Activated CD4-positive, alpha-beta T cell treated with anti-CD3 and anti-CD28 coated beads for 4 hours (primary cell): ENCODE data around the gene TMEM87A.
"Not testable (repeated sequence)": the region's sequence is repeated elsewhere in the genome, so short reads cannot be mapped to it uniquely, and the experiment has no call there.

ENCODE experiments used
- DNase-seq, 2 donors: peaks; one replicate each; pipeline ENCODE4 v3.0.0-alpha.2; 2020

TMEM87A gene, protein sequence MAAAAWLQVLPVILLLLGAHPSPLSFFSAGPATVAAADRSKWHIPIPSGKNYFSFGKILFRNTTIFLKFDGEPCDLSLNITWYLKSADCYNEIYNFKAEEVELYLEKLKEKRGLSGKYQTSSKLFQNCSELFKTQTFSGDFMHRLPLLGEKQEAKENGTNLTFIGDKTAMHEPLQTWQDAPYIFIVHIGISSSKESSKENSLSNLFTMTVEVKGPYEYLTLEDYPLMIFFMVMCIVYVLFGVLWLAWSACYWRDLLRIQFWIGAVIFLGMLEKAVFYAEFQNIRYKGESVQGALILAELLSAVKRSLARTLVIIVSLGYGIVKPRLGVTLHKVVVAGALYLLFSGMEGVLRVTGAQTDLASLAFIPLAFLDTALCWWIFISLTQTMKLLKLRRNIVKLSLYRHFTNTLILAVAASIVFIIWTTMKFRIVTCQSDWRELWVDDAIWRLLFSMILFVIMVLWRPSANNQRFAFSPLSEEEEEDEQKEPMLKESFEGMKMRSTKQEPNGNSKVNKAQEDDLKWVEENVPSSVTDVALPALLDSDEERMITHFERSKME

DNA sequence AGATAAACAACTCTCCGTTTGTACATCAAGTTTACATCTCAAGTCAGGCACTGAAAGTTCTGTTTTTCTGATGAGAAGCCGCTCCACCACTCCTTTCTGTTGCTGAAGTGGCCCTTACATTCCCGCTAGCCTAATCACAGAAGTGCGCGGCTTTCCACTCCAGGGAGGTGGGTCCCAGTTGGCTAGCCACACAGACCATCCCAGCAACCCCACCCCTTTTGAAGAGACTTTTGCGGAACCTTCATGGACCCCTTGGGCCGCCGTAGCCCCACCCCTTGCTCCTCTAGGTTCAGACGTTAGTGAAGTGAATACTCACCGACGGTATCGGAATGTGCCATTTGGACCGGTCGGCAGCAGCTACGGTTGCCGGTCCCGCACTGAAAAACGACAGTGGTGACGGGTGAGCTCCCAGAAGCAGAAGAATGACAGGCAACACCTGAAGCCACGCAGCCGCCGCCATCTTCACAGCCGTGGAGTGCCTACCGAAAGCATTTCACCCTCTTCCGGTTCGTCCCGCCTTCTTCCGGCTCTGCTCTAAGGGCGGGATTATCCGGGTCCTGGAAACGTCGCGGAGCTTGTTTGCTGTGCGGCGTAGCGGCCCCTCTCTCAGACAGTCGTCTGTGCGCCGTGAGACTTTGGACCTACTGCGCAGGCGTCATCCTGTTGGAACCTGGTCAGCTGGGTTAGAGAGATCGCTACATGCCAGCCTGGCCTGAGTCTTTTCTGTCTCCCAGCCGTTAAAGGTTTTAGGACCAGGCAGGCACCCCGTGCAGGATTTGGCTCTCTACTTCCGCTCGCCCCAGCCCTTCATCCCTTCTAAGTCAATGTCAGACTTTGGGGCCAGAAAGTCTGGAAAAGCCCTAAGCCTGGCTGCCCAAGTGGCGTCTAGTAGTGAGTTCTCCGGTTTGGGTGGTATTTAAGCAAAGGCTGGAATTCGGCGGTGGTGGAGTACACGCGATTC, at the start of gene TMEM87A, which contains the start of gene GANC:
Gene TMEM87A, minus strand, starts transcription at position 495 of the 961 bp plus-strand sequence. Its CDS starts 35 bp downstream, at position 460.
Gene GANC, plus strand, starts transcription at position 263 of the 961 bp plus-strand sequence. CDS start 1,281 bp downstream, outside the sequence.
- DNase-seq = peak; percentile 93 to 94

DNA sequence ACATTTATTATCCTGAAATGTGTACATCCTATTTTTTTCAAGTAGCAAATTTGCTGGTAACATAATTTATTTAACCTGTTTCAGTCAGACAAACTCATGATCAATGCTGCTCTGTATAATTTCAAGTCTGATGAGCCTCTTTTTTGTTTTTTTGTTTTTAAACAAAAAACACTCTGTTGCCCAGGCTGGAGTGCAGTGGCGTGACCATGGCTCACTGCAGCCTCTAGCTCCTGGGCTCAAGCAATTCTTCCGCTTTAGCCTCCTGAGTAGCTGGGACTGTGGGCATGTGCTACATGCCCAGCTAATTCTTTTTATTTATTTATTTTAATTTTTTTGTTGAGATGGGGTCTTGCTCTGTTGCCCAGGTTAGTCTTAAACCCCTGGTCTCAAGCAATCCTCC, 46.0 kb upstream of the TMEM87A start:
- DNase-seq = no peak

DNA sequence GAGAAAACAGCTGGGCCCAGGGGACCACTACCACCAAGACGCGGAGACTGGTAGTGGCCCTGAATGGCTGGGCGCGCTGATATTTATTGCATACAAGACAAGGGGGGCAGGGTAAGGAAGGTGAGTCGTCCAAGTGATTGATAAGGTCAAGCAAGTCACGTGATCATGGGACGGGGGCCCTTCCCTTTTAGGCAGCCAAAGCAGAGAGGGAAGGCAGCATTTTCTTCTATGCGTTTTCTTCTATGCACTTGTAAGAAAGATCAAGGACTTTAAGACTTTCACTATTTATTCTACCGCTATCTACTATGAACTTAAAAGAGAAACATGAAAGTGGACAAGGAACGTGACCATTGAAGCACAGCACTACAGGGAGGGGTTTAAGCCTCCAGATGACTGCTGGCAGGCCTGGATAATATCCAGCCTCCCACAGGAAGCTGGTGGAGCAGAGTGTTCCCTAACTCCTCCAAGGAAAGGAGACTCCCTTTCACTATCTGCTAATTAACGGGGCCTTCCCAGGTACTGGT, 43.1 kb upstream of the TMEM87A start:
- DNase-seq = not testable (repeated sequence)

DNA sequence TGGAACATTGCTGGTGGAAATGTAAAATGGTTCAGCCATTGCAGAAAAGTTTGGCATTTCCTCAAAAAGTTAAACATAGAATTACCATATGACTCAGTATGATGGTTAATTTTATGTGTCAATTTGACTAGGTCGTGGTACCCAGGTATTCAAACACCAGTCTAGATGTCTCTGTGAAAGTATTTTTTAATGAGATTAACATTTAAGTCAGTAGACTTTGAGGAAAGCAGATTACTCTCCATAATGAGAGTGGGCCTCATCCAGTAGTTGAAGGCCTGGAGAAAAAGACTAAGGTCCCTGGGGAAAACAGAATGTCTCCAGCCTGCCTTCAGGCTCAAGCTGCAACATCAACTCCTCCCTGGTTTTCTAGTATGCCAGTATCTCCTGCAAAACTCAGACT, 42.3 kb upstream of the TMEM87A start:
- DNase-seq = no peak

DNA sequence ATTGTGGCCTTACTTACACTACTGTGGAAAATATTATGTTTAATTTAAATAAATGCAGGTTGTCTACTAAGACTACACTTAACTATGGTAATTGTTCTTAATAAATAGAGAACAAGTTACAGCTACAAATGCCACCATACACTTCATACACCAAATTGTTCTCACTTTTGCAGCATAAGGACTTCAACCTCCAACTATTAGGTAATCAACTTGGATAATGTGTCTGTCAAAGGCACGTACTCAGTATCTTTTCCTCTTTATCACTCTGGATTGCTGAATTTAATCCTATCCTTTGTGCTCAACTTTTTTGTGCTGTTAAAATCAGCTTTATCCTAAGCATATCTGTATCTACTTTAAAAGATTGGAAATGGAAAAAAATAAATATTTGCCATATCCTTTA, 41.6 kb upstream of the TMEM87A start:
- no peak for DNase-seq

DNA sequence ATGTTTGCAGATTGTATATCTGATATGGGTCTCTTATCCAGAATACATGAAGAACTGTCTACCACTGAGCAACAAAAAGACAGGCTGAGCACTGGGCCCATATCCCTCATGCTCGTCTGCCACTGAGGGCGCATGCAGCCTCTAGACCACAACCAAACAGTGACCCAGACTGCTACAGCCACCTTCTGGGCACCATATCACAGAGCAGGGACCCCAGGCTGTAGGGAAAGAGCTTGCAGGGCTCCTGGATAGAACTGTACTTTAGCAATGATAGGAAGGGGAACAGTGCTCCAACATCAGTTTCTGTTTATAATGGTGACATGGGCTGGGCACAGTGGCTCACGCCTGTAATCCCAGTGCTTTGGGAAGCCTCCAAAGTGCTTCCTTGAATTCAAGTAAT, 40.2 kb upstream of the TMEM87A start:
- no peak for DNase-seq

DNA sequence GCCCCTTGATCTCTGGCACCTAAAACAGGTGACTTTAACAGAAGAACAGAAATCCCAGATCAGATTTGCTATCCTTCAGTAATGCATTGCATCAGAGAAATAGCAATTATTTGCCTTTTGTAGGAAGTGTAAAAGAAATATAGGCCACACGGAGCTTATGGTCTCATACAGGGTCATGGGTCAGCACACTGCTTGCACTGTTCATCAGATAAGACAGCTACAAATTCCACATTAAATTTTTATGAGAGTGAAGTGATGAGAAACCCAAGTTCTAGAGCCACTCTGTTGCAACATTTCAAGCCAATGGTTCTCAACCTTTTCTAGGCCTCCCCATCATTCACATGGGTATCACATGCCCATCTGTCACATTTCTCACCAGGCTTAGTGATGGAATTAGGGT, 33.4 kb upstream of the TMEM87A start:
- DNase-seq = no peak

DNA sequence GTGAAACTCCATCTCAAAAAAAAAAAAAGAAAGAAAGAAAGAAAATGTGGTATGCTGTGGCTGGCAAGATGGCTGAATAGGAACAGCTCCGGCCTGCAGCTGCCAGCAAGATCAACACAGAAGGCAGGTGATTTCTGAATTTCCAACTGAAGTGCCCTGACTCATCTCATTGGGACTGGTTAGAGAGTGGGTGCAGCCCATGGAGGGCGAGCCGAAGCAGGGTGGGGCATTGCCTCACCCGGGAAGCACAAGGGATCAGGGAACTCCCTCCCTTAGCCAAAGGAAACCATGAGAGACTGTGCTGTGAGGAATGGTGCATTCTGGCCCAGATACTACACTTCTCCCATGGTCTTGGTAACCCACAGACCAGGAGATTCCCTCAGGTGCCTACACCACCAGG, 27.8 kb upstream of the TMEM87A start:
- not testable (repeated sequence) for DNase-seq

DNA sequence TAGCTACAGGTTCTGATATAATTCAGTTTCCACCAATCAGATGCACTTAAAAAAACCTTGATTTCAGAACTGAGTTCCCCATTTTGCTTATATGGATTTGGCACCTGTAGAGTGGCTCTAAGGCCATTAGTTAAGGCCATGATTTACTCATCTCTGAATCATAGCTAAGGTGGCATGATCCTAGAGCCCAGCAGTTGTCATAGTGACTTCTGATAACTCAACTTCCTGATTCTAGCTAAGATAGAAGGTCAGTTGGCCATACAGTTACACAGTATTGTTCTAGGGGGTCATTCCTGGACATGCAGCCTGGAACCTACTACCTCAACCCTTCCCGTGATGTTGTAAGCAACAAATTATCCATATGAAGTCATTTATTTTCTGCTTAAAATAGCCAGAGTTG, 15.9 kb upstream of the TMEM87A start:
- no peak for DNase-seq

DNA sequence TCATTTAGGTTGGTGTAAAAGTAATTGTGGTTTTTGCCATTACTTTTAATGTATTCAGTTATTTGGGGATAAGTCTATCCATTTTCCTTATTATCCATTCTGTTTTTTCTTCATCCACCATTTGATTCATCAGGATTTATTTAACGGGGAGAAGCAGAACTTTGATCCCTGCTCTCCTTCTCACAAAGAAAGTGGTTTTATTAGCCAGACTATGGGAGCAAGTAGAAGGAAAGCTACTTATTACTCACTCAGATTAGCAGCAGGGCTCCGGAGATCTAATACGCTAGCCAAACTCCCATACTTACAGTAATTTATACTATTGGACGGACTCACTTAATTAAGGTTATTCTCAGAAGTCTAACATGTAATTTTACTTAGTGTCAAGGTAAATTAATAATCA, 14.7 kb upstream of the TMEM87A start:
- no peak for DNase-seq

DNA sequence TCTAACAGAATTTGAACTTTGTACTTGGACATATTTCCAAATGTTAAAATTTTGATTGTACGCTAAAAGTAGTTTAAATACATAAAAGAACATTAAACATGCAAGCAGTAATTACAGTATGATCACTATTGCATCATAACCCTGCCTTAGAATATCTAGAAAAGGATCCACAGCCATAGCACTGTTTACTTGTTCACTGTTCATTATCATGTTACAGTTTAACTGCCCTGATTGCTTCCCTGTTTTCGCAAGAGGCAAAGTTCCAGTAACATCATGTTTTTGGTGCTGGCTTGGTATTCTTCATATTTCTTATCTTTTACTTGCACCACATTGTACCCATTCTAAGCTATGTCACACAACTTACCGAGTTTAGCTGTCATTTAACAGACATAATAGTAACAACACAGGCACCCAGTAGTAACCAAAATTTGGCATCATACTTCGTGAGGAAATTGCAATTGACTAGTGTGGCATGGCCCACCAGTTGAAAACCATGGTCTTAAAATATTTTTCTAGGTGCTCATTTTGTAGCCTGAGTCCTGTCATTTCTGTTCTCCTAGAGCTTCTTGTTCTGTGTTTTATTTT, 13.3 kb upstream of the TMEM87A start:
- no peak for DNase-seq

DNA sequence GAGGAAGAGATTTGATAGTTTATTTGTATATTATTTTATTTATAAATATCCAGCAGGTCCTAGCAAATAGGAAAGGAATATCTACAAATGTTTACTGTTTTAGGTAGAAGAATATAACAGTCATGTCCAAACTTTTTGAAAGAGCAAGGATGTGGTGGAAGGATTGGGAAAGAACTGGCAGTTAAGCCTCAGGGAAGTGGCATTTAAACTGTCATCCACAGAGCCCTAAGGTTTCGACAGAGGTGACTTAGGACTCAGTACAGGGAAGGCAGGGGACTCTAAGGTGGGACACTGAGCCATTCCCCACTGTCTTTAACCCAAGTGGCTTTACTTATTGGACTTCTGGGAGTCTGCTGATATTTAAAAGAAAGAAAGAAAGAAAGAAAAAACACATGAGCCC, 11.8 kb upstream of the TMEM87A start:
- no peak for DNase-seq

DNA sequence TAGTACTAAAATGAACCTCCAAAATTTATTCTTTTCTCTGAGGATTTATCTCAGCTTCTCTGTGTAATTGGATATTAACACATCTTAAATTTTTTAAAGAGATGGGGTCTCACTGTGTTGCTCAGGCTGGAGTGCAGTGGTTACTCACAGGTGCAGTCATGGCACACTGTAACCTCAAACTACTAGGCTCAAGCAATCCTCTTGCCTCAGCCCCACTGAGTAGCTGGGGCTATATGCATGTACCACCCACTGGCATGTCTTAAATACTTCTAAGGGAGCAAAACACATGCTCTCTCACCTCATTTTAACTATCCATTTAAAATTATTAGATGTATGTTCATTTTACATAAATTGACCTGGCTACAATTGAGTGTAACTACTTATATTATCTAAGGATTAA, 11.3 kb upstream of the TMEM87A start:
- DNase-seq = no peak

DNA sequence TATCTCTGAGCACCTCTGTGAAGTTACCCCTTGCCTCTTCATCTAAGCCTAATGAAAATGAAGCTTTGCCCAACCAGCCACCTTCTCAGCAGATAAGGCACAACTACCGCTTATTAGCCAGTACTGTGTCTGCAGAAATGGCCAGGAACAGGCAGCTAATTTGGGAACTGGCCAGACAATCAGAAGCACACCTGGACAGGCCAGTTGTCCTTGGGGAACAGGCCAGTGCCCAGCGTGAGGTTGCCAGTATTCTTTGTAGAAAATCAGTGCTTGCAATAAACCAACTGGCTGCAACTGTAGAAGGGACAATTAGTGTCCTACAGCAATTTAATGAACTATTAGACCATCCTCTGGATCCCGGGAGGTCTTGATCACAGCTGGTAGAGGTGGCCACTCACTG, 10.4 kb upstream of the TMEM87A start:
- DNase-seq = no peak

DNA sequence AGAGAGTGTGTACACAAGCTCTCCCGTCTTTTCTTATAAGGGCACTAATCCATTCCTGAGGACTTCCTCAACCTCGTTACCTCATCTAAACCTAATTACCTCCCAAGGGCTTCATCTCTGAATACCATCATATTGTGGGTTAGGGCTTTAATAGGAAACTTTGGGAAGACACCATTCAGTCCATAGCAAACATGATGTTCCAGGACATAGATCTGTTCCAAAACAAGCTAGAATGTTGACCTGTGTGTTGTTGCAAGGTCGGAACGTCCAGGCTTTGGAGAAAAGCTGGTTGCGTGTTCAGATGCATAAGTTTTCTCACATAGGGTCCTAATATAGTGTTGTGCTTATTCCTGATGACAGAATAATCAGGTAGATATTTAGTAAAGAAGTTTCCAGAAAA, 9.7 kb upstream of the TMEM87A start:
- no peak for DNase-seq

DNA sequence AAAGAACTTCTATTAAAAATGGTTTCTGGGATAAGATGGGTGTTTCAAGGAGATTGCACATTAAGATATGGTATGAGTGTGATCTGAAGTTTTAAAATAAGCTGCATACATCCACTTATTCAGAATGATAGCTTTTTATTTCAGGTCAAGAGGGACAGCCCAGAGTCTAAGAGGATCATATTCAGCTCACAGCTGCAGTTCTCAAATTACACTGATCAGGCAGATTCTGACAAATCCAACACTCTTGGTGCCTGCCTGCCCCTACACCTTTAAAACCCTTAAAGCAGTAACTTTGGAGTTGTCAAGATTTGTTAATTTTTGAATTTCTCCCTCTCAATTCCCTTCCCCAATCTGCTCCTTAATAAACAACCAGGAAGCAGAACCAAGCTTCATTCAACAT, 9.1 kb upstream of the TMEM87A start:
- DNase-seq = no peak

DNA sequence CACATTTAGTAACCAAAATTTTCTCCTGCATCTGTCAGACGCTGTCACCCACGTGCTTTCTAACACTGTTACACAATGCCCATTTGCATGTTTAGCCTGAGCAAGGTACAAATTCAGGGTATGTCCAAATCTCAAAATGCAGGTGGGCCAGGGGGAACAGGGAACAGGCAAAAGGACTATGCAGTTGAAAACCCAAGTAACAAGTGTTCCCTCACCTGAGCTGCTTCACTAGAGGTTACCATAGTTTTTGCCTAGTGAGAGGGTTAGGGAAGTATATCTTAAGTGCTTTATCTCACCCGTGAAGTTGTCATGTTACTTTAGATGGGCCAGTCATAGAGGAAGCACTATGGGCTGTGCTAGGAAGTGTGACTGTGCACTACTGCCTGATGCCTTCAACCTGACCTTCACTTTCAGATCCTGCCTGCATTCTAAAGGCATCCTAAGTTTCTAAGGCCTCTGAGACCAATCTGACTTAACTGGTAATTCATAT, 6.0 kb upstream of the TMEM87A start:
- DNase-seq = no peak

DNA sequence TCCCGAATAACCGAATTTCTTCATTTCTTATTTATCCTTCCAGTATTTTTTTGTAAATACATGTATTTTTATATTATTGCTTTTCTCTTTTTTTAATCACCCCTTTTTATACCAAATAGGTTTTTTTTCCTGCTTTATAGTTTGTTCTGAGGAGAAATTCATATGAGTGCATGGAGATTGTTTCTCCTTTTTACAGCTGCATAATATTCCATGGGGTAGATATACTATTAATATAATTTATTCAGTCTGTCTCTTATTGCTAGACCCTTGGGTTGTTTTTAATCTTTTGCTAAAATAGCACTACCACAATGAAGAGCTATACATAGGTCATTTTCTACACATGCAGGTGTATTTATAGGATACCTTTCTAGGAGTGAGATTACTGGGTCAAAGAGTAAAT, 3.5 kb upstream of the TMEM87A start:
- DNase-seq = no peak

DNA sequence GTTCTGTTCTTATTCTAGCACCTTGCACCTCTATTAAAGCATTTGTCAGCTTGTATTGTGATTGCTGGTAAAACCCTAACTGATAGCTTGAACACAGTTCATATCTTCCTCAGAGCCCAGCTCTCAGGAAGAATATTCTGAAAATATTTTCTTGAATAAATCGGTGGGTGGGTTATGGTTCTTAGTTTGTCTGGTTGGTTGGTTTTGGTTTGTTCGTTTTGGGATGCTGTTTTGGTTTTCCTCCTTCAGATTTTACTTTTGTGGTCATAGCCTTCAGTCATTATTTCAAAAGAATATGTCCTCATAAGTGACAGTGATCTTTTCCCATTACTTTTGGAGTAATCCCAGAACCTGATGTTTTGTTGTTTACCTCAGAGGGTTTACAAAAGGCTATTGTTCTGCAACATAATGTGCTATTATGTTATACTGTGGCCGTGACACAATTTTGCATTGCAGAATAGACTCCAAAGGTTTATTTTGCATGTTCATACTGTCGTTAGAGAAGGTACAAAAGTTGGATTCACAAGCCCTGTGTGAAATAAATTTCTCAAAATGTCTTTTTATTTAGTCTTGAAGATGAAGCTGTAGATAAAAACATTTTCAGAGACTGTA, 2.7 kb upstream of the TMEM87A start:
- DNase-seq = no peak

DNA sequence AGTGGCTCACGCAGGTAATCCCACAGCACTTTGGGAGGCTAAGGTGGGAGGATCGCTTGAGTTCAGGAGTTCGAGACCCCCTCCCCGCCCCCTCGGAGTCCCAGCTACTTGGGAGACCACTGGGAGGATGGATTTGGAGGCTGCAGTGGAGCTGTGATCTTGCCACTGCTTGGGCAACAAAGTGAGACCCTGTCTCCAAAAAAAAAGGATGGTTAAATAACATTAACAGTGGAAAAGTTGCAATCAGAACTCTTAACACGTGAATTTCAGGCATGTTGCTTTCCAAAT, 1.4 kb upstream of the TMEM87A start:
- DNase-seq = no peak

DNA sequence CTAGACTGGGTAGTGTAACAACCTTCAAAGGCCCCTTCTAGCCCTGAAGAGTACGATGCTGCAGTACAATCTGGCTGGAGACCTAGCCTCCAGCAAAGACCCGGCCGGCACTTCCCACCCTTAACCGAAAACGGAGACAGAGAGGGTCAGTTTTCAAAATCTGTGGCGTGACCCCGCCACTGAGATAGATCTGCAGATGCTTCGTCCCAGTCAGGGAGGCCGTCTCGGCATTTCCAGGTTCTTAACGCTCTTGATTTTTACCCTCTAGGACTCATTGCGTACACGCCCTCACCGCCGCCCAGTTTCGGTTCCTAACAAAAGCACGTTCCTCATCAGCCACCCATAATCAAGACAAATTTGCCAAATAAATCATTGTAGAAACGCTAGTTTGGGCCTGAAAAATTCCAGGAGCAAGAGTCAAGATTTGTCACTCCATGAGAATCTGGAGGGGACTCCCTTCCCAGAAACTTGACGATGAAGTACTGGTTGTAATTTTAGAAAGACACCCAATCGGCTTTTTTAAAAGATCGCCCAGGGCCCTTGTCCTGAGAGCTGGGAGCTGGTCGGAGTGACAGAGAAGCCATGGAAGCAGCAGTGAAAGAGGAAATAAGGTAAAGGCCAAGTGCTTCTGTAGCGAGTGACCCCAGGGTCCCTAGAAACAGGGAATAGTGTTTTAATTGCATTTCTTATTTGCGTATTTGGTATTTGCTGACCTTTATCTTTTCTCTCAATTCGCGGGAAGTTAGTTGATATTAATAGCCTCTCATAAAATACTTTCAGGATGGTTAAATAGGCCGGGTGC, 868 bp upstream of the TMEM87A start:
- DNase-seq = peak; percentile 61 to 62

DNA sequence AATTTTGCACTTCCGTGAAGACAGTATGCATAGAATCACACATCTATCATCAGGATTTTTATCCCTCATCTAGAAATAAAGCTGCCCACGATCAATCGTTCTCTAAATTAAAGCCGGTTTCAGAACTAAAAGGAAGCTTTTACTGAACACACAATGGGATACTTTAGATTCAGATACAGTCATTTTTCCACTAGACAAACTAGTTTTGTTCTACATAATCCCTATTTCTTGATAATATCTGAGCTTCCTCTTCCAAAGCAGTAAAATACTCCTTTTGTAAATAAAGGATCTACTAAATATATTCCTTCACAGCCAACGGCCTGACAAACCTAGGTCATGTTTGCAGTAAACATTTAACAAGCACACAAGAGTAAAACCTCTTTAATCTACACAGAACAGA, 2.2 kb downstream of the TMEM87A start:
- DNase-seq = no peak
